ENCODE results near the gene SRP68. TPM values are rescaled to one million over a fixed set of nuclear protein-coding genes. Genes with fewer than 3 reads are reported as not detected.

Gene SRP68
- total RNA-seq, 1 experiment from 2014 or later, result 90.7 TPM

- Mint-ChIP-seq H3K4me1 (0 out of 2 replicates have a peak, but pooled peaks cover 2% of the 10 kb centered on the region), H3K36me3 (no peaks in the 10 kb centered on the region), H3K27me3 (ENCODE audit: low read depth) (no peaks in the 10 kb centered on the region), H3K27ac (no peak overlapping the region; the same call in 1 of the 2 replicates), H3K9me3 (peaks cover 6% of the 10 kb centered on the region; the same call in 1 of the 2 replicates), H3K4me3 (no peak overlapping the region)
- CTCF ChIA-PET, result interaction anchor here (0.5 to 7.6 kb wide), 81 partner anchors 9 to 543 kb away, joined by 3 to 112 read pairs (median 6); partner anchors contain the start of genes ACOX1, CDK3, EXOC7 and GALK1
- ATAC-seq, result no peak
- POLR2A ChIA-PET, result interaction anchor here (1.1 to 1.3 kb wide), 2 partner anchors 108 to 109 kb away, joined by 4 to 5 read pairs; partner anchors contain the start of gene MRPL38
- DNase-seq (ENCODE audit: low spot score), result no peak
- TF ChIP-seq, protein P1, sequence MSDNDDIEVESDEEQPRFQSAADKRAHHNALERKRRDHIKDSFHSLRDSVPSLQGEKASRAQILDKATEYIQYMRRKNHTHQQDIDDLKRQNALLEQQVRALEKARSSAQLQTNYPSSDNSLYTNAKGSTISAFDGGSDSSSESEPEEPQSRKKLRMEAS (CRISPR knock-in tag; IDR thresholded peaks at IDR 0.05), result no peak
- TF ChIP-seq MLX (CRISPR knock-in tag; IDR thresholded peaks at IDR 0.05), result no peak
- TF ChIP-seq JAZF1 (CRISPR knock-in tag; IDR thresholded peaks at IDR 0.05), result no peak
- no peak for TF ChIP-seq STAT6 (CRISPR knock-in tag; conservative IDR thresholded peaks at IDR 0.05; ENCODE audit: low read depth)
- no peak for TF ChIP-seq HMGA2 (CRISPR knock-in tag; IDR thresholded peaks at IDR 0.05)
- no peak for TF ChIP-seq GRHL2 (CRISPR knock-in tag; IDR thresholded peaks at IDR 0.05; ENCODE audit: insufficient replicate concordance, severe bottlenecking)
- TF ChIP-seq, protein P2, sequence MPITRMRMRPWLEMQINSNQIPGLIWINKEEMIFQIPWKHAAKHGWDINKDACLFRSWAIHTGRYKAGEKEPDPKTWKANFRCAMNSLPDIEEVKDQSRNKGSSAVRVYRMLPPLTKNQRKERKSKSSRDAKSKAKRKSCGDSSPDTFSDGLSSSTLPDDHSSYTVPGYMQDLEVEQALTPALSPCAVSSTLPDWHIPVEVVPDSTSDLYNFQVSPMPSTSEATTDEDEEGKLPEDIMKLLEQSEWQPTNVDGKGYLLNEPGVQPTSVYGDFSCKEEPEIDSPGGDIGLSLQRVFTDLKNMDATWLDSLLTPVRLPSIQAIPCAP (CRISPR knock-in tag; IDR thresholded peaks at IDR 0.05), result no peak
- no peak for TF ChIP-seq CDX4 (CRISPR knock-in tag; IDR thresholded peaks at IDR 0.05; ENCODE audit: borderline replicate concordance)
- TF ChIP-seq ZNF423 (CRISPR knock-in tag; IDR thresholded peaks at IDR 0.05), result no peak
- TF ChIP-seq MYBL2 (CRISPR knock-in tag; IDR thresholded peaks at IDR 0.05), result no peak
Measured at GRCh38 chr17:76013377-76013932, 58.9 kb downstream of the SRP68 start.

DNA sequence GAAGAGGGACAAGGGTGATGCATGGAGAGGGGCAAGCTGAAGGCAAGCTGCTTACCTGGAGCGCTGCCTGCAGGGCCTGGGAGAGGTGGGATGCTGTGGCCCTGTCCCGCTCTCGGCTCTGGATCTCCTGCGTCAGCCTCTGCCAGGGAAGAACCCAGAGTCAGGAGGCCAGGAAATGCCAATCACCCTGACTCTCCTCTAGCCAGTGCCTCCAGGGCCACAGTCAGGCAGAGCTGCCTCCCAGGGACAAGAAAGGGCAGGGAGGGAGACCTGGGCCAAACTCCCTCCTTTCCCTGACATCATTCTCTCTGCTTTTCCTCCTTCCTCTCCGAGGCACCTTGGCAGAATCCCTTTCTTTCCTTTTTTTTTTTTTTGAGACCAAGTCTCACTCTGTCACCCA is 60.4 kb downstream of the SRP68 start:
- no peak for ATAC-seq
- Mint-ChIP-seq H3K4me1 (0 out of 2 replicates have a peak, but pooled peaks cover 2% of the 10 kb centered on the region), H3K27ac (no peak overlapping the region), H3K4me3 (no peak overlapping the region), H3K9me3 (peaks cover 6% of the 10 kb centered on the region; the same call in 1 of the 2 replicates), H3K27me3 (ENCODE audit: low read depth) (no peaks in the 10 kb centered on the region), H3K36me3 (no peaks in the 10 kb centered on the region)
- DNase-seq (ENCODE audit: low spot score), result no peak
- ChIA-PET POLR2A (no interaction called here), CTCF (interaction anchor here (0.6 to 7.6 kb wide), 8 partner anchors 13 to 268 kb away, joined by 3 to 112 read pairs (median 6); partner anchors contain the start of genes CDK3, GALR2 and MRPL38)
- no peak for TF ChIP-seq ZNF512 (CRISPR knock-in tag; IDR thresholded peaks at IDR 0.05; ENCODE audit: borderline replicate concordance)
- TF ChIP-seq, protein P3, sequence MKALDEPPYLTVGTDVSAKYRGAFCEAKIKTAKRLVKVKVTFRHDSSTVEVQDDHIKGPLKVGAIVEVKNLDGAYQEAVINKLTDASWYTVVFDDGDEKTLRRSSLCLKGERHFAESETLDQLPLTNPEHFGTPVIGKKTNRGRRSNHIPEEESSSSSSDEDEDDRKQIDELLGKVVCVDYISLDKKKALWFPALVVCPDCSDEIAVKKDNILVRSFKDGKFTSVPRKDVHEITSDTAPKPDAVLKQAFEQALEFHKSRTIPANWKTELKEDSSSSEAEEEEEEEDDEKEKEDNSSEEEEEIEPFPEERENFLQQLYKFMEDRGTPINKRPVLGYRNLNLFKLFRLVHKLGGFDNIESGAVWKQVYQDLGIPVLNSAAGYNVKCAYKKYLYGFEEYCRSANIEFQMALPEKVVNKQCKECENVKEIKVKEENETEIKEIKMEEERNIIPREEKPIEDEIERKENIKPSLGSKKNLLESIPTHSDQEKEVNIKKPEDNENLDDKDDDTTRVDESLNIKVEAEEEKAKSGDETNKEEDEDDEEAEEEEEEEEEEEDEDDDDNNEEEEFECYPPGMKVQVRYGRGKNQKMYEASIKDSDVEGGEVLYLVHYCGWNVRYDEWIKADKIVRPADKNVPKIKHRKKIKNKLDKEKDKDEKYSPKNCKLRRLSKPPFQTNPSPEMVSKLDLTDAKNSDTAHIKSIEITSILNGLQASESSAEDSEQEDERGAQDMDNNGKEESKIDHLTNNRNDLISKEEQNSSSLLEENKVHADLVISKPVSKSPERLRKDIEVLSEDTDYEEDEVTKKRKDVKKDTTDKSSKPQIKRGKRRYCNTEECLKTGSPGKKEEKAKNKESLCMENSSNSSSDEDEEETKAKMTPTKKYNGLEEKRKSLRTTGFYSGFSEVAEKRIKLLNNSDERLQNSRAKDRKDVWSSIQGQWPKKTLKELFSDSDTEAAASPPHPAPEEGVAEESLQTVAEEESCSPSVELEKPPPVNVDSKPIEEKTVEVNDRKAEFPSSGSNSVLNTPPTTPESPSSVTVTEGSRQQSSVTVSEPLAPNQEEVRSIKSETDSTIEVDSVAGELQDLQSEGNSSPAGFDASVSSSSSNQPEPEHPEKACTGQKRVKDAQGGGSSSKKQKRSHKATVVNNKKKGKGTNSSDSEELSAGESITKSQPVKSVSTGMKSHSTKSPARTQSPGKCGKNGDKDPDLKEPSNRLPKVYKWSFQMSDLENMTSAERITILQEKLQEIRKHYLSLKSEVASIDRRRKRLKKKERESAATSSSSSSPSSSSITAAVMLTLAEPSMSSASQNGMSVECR (CRISPR knock-in tag; IDR thresholded peaks at IDR 0.05; ENCODE audit: borderline replicate concordance), result no peak
- TF ChIP-seq KAT7 (CRISPR knock-in tag; IDR thresholded peaks at IDR 0.05; ENCODE audit: borderline replicate concordance), result no peak
- no peak for TF ChIP-seq E2F5 (CRISPR knock-in tag; IDR thresholded peaks at IDR 0.05)
- TF ChIP-seq, protein P4, sequence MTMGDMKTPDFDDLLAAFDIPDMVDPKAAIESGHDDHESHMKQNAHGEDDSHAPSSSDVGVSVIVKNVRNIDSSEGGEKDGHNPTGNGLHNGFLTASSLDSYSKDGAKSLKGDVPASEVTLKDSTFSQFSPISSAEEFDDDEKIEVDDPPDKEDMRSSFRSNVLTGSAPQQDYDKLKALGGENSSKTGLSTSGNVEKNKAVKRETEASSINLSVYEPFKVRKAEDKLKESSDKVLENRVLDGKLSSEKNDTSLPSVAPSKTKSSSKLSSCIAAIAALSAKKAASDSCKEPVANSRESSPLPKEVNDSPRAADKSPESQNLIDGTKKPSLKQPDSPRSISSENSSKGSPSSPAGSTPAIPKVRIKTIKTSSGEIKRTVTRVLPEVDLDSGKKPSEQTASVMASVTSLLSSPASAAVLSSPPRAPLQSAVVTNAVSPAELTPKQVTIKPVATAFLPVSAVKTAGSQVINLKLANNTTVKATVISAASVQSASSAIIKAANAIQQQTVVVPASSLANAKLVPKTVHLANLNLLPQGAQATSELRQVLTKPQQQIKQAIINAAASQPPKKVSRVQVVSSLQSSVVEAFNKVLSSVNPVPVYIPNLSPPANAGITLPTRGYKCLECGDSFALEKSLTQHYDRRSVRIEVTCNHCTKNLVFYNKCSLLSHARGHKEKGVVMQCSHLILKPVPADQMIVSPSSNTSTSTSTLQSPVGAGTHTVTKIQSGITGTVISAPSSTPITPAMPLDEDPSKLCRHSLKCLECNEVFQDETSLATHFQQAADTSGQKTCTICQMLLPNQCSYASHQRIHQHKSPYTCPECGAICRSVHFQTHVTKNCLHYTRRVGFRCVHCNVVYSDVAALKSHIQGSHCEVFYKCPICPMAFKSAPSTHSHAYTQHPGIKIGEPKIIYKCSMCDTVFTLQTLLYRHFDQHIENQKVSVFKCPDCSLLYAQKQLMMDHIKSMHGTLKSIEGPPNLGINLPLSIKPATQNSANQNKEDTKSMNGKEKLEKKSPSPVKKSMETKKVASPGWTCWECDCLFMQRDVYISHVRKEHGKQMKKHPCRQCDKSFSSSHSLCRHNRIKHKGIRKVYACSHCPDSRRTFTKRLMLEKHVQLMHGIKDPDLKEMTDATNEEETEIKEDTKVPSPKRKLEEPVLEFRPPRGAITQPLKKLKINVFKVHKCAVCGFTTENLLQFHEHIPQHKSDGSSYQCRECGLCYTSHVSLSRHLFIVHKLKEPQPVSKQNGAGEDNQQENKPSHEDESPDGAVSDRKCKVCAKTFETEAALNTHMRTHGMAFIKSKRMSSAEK (CRISPR knock-in tag; IDR thresholded peaks at IDR 0.05; ENCODE audit: borderline replicate concordance), result no peak
